CD4-positive, alpha-beta T cell treated with Interleukin-1 beta for 1 hour (primary cell): ENCODE measurements around the gene SOAT2.
A peak's percentile ranks its signal among the peaks of the same experiment; 100 is the strongest.
"Not testable (repeated sequence)": the region's sequence is repeated elsewhere in the genome, so short reads cannot be mapped to it uniquely, and the experiment has no call there.

Experiments
- DNase-seq, 2 donors: peaks; one replicate each; pipeline ENCODE4 v3.0.0-alpha.2; 2020 to 2022

The SOAT2 gene

DNA sequence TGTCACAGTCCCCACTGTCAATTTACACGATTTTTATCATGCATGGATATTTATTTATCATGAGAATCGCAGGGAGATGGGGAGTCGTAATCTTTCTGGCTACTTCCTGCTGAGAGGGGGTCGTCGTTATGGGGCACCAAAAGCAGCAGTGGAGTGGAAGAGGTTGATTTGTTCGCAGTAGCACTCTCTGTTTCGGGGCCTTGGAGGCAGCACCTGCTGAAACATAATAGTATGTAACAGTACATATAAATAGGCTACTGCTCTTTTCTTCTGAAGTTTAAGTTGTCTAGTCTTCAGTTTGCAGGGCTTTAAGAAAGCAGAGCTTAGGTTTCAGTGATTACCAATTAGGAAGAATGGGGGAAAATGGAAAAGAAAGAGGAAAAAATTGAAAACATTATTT, 3.8 kb downstream of the SOAT2 start:
- no peak for DNase-seq

DNA sequence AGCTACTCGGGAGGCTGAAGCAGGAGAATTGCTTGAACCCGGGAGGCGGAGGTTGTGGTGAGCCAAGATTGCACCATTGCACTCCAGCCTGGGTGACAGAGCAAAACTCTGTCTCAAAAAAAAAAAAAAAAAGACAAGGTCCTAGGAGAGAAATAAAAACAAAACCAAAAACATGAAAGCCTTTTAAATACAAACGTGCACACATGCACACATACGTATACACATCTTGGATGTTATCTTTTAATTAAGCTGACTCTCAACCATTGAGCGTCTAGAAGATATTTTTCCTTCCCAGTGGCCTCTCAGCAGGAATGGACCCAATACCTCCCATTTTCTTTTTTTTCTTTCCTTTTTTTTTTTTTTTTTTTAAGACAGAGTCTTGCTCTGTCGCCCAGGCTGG, 9.1 kb downstream of the SOAT2 start:
- not testable (repeated sequence) for DNase-seq

DNA sequence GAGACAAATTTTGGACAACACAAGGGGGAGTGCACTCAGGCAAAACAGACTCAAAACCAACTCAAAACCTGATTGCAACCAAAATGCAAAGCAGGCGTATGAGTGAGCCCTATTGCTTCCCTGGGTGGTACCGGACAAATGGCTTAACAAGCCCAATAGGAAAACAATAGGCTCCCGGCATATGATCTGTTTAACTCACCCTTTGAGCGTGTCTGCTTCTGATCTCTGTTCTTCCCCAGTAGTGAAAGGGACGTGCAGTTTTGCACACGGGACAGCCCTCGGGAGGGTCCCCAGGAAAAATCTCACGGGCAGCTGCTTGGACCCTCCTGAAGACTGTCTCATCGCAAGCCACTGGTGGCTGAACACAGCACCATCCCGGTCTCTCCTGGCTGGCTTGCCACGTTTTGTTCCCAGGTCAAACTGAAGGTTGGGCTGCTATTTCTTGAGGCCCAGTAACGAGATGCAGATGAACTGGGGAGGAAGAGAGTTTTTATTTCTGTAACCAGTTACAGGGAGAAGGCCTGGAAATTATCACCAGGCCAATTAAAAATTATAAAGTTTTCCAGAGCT, 9.9 kb downstream of the SOAT2 start:
- no peak for DNase-seq

DNA sequence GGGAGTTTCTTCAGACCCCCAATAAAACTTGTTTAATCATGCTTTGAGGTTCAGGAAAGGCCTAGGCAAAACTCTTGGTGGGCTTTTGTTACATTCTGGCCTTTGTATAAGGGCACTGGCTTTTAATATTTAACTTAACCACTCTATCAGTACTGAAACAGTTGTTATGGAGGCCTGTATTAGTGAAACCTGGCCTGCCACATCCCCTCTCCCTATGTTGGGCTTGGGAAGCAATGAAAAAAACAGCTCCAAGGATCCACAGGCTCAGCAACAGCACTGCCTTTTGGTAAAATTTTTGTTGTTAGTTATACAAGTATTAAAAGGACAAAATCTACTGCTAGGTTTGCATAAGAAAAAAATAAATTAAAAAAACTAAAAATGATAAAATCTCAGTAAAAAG, 10.7 kb downstream of the SOAT2 start:
- no peak for DNase-seq

DNA sequence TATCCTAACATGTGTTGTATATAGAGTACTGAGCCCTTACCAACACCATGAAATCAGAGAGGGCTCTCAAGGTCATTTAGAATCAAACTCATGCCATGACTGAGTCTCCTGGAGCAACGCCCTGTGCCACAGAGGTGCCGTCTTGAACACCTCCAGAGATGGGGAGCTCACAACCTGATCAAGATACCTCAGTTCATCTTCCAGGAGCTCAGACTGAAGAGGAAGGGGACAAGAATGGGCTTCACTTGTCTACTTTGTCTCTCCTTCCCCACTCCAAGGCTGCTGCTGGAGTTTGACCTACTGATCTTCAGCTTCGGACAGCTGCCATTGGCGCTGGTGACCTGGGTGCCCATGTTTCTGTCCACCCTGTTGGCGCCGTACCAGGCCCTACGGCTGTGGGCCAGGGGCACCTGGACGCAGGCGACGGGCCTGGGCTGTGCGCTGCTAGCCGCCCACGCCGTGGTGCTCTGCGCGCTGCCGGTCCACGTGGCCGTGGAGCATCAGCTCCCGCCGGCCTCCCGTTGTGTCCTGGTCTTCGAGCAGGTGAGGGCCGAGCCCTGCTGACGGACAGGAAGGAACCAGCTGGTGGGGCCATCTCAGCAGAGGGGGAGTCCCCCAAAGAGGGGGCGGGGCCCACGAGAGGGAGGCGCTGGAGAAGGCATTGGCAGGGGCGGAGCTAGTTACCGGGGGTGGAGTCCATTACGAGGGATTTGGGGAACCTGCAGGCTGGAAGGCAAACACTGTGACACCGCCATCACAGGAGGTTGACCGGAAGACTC, 12.0 kb downstream of the SOAT2 start:
- DNase-seq, result no peak

DNA sequence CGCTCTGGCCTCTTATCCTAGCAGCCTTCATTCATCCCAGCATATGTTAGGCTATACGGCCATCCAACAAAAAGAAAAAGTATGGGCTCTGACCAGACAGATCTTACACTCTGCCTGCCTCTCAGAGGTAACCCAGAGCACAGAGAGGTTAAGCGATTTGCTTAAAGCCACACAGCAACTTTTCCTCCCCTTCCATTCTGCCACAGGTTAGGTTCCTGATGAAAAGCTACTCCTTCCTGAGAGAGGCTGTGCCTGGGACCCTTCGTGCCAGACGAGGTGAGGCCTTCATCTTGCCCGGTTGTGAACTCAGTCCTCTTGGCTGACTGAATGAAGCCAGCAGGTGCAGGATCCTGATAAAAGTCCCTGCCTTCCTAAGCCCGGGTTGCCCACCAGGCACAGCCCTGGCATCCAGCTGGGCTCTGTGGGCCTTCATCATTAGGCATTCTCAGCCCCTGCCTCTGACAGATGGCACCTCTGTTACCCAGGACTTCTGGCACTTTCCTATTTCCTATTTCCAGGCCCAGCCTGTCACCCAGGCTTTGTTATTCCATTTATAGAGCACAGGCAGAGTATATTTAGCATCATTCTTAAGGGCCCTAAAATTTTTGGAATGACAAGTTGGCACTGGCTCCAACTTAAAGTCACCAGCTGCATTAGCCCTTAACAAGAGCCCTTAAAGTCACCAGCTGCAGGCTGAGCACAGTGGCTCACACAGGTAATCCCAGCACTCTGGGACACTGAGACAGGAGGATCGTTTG, 12.8 kb downstream of the SOAT2 start:
- DNase-seq, result no peak

DNA sequence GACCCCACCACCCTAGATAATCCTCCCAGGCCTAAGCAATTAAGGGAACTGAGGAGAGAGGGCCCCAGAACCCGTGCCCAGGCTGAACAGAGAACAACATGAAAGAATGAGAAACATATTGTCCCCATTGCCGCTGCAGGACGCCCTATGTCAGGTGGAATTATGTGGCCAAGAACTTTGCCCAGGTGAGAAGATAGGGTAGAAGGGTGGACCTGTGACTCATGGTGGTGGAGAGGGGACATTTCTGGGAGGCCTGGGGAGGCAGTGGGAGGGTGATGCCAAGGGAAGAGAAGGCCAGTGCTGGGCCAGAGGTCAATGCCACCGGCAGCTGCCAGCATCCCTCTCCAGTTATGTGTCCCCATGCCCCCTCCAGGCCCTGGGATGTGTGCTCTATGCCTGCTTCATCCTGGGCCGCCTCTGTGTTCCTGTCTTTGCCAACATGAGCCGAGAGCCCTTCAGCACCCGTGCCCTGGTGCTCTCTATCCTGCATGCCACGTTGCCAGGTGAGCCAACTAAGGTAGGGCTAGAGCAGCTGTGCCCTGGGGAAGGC, 15.5 kb downstream of the SOAT2 start:
- DNase-seq, result no peak

DNA sequence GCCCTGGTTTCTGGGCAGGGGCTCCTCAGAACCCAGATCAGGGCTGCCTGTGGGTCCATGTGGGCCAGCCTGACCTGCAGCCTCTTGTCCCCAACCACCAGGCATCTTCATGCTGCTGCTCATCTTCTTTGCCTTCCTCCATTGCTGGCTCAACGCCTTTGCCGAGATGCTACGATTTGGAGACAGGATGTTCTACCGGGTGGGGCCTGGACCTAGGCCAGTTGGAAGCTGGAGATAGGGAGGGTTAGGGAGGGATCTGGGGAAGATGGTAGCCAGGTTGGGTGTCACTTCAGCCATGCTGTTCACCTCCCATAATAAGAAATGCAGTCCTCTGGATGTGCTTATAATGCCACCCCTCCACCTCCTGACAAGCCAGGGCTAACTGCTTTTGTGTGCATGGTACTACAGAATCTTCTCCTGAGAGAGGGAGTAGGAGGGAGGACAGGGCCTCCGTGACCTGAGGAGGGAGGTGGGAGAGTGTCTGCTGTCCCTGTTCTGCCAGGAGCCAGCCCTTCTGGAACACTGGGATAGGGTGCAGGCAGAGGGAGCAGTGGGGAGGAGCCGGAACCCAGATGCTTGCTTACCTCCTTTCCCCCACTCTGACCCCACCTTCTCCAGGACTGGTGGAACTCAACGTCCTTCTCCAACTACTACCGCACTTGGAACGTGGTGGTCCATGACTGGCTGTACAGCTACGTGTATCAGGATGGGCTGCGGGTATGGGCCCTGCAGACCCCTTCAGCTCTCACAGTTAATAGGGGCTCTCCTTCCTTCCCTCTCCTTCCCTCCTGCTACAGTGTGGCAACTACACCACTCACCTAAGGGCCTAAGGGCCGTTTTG, 17.6 kb downstream of the SOAT2 start:
- no peak for DNase-seq

DNA sequence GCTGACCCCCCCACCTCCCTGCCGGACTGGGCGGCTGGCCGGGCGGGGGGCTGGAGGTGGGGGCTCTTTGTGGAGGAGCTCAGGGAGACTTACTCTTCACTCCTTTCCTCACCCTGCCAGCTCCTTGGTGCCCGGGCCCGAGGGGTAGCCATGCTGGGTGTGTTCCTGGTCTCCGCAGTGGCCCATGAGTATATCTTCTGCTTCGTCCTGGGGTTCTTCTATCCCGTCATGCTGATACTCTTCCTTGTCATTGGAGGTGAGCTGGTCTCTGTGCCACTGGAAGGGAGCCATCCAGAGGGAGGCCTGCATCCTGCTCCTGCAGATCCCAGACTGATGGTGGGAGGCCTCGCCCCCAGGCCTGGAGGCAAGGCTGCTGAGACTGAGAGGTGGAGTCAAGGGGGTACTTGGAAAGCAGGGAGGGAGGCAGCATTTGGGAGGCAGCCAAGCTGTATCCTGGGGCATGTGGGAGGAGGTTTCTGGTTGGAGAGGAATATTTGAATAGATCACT, 19.7 kb downstream of the SOAT2 start:
- DNase-seq, result no peak

DNA sequence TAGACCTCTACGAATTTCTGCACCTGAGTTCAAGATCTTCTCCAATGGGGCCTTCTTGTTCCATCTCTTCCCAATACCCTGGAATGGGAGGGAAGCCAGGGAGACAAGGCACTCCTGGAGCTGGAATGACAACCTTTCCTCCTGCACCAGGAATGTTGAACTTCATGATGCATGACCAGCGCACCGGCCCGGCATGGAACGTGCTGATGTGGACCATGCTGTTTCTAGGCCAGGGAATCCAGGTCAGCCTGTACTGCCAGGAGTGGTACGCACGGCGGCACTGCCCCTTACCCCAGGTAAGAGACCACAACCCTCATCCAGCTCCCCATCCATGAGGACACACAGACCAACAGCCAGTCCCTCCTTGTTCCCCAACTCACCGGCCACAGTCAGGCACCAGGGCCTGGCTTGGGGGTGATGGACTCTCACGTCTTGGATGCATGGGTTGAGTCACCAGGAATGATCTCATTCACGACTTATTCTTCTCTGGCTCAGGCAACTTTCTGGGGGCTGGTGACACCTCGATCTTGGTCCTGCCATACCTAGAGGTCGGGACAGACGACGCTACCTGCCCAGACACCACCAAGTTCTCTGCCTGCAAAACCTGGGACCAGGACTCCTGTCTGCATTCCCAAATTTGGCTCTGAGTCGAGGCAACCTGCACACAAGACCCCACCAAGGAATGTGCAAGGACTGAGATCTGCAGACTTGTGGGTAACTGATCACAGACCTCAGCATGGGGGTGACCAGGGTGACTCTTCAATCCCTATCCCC, 20.5 kb downstream of the SOAT2 start:
- no peak for DNase-seq

DNA sequence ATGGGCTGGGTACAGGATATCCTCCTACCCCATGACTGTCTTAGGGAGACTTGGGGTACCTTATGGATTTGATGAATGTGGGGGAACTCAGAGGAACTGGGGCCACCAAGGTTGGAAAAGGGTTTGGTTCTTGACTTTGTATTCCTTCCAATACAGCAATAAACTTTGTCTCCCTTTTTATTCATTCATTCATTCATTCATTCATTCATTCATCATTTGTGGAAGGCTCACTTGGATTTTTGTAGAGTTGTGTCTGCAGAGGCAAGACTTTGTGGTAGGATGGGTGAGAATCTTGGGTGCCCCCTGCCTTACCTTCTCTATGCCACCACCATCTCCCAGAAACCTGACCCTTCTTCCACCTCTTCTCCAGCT, 21.1 kb downstream of the SOAT2 start:
- DNase-seq, result no peak

DNA sequence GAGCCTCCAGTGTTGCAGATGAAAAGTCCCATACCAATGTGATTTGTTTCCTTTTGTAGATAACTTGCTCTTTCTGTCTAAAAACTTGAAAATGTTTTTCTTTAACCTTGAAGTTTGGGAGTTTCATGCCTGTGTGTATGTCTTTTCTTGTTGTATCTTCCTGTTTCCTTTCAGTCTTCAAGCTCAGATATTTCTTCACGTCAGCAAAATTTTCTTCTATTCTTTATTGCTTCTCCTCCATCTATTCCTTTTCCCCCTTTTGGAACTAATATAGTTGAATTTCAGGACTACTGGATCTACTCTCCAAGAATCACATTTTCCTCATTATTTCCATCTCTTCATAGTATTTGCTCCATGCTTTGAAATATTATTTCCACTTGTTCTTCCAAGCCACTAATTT, 23.9 kb downstream of the SOAT2 start:
- no peak for DNase-seq

DNA sequence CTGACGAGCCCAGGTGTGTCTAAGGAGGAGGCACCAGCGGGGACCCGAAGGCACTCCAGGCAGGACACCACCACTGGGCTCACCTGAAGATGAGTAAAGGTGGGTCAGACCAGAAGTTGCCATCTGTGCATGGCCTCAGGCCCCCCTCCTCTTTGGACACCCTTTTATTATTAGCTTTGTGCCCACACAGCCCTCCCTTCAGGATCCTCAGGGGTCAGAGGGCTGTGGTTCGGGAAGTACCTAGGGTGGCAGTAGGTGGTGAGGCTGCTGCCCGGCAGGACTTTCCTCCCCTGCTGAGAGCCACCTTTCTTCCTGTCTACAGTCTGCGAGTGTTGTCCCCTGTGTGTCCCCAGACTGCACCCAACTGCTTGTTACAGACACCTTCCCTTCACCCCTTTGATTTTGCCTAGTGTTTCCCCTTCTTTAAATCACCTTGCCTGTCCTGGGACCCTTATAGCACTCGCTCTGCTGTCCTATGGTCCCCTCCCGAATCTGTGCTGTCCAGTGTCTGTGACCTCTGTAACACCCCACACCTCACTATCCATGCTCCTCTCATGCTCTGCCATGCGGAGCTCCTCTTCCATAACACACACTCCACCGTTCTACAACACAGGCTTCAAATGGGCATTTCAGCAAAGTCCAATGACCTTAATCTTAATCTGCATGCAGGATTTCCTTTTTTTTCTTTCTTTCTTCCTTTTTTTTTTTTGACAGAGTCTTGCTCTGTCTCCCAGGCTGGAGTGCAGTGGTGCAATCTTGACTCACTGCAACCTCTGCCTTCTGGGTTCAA, 25.7 kb downstream of the SOAT2 start:
- peak in 1 of 2 donors; percentile 9 for DNase-seq

DNA sequence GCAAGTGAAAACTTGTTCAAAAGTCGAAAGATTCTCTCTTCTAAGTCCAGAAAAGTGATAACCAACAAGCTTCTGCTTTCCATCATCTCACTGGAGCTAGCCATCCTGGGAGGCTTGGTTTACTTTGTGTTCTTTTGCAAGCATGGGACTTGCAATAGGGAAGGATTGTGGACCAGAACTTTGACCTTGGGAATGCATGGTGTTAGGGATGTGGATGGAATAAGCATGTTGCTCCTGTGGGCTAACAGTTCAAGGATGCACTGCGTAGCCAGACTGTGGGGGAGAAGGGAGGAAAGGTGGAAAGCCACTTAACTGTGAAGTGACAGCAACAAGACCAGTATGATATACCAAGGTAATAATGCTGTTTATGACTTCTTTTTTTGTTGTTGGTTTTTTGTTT, 28.6 kb downstream of the SOAT2 start:
- no peak for DNase-seq

DNA sequence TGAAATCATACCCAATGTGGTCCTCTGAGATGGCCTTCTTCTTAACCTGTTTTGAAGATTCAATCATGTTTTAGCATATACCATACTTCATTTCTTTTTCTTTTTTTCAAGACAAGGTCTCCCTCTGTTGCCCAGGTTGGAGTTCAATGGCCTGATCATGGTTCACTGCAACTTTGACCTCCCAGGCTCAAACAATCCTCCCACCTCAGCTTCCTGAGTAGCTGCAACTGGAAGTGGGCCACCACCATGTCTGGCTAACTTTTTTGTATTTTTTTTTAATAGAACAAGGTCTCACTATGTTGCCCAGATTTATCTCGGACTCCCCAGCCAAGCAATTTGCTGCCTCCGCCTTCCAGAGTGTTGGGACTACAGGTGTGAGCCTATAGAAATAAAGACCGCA, 30.4 kb downstream of the SOAT2 start:
- no peak for DNase-seq

DNA sequence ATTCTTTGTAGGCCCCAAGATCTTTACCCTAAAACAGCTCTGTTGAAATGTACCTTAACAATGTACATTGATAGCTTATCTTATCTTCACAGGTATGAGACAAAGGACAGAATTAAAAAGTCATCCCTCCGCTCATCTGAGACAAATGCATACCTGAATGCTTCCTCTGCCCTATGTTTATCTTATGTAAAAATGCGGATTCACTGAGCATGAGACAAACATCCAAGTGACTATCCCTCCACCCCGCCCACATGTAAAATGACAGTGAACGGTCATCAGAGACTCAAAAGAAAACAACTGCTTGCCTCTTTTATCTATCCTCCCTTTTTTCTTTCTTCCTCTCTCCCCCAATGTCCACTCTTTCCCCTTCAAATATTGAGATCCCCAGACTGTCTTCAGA, 40.1 kb downstream of the SOAT2 start:
- no peak for DNase-seq

DNA sequence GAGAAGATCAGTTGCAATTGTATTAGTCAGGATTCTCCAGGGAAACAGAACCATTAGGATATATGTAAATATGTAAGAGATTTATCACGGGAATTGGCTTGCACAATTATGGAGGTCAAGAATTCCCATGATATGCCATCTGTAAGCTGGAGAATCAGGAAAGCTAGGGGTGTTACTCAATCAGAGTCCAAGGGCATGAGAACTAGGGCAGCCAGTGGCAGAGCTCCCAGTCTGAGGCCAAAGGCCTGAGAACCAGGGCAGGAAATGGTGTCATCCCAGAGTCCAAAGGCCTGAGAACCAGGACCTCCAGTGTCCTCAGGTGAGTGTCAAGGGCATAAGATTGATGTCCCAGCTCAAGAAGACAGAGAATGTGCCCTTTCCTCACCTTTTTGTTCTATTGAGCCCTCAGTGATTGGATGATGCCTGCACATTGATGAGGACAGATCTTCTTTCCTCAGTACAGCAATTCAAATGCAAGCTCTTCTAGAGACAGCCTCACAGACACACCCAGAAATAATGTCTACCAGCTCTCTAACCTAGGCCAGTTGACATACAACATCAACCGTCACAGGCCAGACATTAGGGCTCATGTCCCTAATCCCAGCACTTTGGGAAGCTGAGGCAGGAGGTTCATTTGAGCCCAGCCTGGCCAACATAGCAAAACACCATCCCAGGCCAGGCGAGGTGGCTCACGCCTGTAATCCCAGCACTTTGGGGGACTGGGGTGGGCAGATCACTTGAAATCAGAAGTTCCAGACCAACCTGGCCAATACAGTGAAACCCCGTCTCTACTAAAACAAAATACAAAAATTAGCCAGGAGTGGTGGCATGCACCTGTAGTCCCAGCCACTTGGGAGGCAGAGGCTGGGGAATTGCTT, 42.3 kb downstream of the SOAT2 start:
- DNase-seq, result no peak

DNA sequence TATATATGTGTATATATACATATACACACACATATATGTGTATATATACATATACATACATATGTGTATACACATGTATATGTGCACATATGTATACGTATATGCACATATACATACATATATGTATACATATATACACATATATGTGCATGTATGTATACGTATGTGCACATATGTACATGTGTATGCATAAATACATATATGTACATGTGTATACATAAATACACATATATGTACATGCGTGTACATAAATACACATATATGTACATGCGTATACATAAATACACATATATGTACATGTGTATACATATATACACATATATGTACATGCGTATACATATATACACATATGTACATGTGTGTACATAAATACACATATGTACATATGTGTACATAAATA, 43.9 kb downstream of the SOAT2 start:
- no peak for DNase-seq

DNA sequence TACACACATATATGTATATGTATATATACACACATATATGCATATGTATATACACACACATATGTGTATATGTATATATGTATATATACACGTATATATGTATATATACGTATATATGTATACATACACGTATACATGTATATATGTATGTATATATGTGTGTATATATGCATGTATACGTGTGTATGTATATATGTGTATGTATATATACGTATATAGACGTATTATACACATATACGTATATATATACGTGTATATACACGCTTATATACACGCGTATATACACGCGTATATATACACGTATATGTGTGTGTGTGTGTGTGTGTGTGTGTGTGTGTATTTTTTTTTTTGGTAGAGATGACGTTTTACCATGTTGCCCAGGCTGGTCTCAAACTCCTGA, 44.4 kb downstream of the SOAT2 start:
- DNase-seq, result no peak

DNA sequence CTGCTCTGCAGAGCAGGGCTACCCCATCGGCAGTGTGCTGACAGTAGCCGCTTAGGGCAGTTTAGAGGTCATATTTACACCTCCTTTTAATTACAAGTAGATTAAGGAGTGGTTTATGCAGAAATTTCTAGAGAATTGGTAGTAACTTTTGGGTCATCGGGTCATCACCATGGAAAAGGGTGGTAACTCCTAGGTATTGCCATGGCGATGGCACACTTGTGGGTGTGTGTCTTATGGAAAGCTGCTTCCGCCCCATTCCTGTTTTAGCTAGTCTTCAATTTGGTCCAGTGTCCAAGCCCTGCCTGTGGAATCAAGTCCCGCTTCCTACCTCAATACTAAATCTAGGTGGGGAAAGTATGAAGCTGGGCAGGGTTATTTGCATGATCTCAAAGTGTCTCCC, 47.8 kb downstream of the SOAT2 start:
- no peak for DNase-seq
